Effector CD8-positive, alpha-beta T cell (primary cell): Measurements from ENCODE around the gene MSLN.
"Not testable (repeated sequence)": the region's sequence is repeated elsewhere in the genome, so short reads cannot be mapped to it uniquely, and the experiment has no call there.

ENCODE experiments used
- DNase-seq: peaks from one replicate; lab custom pipeline; 2025; lab: John Stamatoyannopoulos, UW

The MSLN gene

DNA sequence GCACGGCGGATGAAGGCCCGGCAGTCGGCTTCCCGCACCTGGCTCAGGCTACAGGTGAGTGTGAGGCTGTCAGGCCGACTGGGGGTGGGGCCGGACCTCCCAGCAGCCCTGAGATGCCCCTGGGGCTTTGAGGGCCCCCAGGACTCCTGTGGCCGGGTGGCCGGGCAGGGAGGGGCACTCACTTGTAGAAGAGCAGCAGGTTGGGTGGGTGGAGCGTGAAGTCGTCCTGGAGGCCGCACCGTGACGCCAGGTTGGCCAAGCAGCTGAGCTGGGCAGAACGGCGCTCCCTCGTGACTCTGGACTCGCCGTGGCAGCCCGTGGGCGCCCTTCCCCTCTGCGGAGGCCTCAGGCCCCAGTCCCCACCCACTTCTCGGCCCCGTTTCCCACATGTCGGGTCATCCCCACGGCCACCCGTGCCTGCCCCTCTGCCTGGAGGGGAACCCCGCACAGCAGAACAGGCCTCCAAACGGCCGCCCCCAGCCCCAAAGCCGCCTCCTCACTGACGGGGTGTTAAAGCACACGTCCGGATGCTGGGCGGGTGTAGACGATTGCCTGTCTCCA, 14.8 kb downstream of the MSLN start:
- DNase-seq = no peak

GRCh38 chr16:776298-776697, 15.8 kb downstream of the MSLN start:
- DNase-seq = not testable (repeated sequence)

DNA sequence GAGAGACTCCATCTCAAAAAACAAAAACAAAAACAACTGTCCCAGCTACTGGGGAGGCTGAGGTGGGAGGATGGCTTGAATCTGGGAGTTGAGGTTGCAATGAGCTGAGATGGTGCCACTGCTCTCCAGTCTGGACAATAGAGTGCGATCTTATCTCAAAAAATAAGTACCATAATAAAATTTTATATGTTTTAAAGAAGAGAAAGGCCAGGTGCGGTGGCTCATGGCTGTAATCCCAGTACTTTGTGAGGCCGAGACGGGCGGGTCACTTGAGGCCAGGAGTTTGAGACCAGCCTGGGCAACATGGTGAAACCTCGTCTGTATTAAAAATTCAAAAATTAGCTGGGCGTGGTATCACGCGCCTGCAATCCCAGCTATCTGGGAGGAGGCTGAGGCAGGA, 16.3 kb downstream of the MSLN start:
- DNase-seq = no peak

GRCh38 chr16:777826-778225, 17.3 kb downstream of the MSLN start:
- DNase-seq = no peak

DNA sequence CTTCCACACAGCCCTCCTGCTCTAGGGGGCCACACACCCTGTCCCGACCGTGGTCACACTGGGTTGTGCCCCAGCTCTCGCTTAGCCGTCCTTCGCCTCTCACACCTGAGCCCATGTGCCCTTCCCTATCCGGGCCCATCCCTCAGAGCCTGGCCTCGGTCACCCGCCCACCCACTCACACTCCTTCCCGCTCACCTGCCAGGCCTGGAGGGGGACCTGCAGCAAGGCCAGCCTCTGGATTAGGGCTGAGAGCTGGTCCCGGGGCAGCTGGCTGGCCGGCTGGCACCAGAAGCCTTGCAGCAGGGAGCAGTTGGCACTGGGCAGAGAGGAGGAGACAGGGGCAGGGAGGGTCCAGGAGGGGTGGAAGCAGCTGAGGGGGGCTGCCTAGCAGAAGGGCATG, 17.9 kb downstream of the MSLN start:
- DNase-seq = no peak

DNA sequence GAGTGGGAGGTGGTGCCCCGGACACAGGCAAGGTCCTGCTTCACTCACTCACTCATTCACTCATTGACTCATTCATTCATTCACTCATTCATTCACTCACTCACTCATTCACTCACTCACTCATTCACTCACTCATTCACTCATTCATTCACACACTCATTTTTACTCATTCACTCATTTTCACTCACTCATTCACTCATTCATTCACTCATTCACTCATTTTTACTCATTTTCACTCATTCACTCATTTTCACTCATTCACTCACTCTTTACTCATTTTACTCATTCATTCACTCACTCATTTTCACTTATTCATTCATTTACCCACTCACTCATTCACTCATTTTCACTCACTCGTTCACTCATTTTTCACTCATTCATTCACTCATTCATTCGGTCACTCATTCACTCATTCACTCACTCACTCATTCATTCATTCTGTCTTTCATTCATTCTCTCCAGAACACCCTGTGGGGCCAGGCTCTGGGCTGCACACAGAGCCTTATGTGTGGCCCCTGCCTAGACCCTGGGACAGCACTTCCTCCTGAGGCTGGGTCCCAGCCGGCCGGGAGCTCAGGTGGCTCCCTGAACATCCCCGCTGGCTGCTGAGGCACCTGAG, 18.5 kb downstream of the MSLN start:
- DNase-seq = no peak

GRCh38 chr16:779561-779960, 19.0 kb downstream of the MSLN start:
- no peak for DNase-seq

DNA sequence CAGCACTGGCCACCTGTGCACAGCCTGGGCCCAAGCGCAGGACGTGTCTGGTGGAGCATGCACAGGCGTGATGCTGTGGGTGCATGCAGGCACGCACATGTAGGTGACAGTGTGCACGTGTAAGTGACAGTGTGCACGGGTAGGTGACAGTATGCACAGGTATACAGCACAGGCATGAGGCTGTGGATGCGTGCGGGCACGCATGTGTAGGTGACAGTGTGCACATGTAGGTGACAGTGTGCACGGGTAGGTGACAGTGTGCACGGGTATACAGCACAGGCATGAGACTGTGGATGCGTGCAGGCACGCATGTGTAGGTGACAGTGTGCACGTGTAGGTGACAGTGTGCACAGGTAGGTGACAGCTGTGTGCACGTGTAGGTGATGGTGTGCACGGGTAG, 19.8 kb downstream of the MSLN start:
- no peak for DNase-seq

DNA sequence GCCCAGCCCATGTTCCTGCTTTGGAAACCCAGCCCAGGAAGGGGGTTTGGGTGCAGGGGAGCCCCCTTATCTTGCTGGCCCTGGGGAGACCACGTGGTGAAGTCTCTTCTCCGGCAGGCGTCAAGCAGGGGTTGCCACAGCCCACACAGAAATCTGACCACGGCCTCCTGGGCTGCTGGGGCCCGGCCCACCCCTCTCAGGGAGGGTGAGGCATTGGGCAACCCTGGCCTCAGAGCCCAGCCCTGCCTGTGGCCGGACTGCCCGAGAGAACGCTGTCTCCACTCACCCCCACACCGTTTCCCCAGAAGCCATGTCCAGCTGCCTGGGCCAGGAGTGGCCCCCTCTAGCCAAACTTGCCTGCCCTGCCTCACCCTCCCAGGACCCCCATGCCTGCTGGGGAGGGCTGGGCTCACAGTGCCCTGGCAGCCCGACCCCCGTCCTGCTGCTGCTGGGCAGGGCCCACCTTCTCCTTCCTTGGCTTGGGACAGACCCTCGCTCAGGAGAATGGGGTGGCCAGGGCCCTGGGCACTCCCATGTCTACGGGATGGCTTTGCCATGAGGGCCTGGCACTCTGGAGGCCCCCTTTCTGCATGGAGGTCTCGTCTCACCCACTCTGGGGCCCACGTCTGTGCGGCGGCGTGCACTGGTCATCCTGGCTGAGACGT, 20.9 kb downstream of the MSLN start:
- DNase-seq = no peak

- no peak for DNase-seq
These were observed 21.7 kb downstream of the MSLN start for GRCh38 chr16:782258-782657.

- DNase-seq = no peak
These were observed 22.4 kb downstream of the MSLN start for GRCh38 chr16:782766-783403.

GRCh38 chr16:783404-784161, 23.0 kb downstream of the MSLN start:
- DNase-seq = no peak

GRCh38 chr16:784431-784830, 23.9 kb downstream of the MSLN start:
- no peak for DNase-seq

GRCh38 chr16:785563-786535, 25.3 kb downstream of the MSLN start:
- peak; percentile 62 for DNase-seq

DNA sequence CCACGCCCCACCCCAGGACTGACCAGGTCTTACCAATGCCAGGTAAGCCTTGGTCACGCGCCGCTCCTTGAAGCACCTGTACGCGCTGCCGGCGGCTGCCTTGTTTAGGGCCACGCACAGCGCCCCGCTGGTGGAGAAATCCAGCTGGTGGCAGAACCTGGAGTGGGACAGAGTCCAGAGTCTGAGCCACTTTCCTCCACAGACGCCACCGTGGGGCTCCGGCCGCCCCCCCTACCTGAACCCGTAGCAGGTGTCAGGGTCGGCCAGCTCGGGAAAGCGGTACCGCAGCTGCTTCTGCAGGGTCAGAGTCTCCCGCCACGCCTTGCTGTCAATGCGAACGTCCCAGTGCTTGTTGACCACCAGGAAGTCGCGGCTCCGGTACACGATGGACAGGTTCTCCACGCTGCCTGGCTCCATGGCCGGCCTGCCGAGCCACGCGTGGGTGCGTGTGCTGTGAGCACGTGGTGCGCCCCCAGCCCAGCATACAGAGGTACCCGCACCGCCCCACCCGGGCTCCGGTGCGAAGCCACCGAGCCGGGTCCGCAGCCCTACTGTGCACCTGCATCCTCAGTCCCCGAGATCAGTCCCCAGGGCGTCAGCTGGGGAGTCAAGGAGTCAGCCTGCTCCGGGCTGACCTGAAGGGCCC, 26.9 kb downstream of the MSLN start:
- DNase-seq = no peak

GRCh38 chr16:787978-788398, 27.5 kb downstream of the MSLN start, which contains the start of gene RPUSD1:
TSS of gene RPUSD1 (minus strand) at chr16:788381. CDS start at chr16:787737, 644 bp downstream.
- no peak for DNase-seq

- peak; percentile 87 for DNase-seq
These were observed 28.0 kb downstream of the MSLN start, which contains the start of gene CHTF18 for GRCh38 chr16:788399-789126. TSS of gene CHTF18 (plus strand) at chr16:788620. CDS start at chr16:788685, 65 bp downstream.

DNA sequence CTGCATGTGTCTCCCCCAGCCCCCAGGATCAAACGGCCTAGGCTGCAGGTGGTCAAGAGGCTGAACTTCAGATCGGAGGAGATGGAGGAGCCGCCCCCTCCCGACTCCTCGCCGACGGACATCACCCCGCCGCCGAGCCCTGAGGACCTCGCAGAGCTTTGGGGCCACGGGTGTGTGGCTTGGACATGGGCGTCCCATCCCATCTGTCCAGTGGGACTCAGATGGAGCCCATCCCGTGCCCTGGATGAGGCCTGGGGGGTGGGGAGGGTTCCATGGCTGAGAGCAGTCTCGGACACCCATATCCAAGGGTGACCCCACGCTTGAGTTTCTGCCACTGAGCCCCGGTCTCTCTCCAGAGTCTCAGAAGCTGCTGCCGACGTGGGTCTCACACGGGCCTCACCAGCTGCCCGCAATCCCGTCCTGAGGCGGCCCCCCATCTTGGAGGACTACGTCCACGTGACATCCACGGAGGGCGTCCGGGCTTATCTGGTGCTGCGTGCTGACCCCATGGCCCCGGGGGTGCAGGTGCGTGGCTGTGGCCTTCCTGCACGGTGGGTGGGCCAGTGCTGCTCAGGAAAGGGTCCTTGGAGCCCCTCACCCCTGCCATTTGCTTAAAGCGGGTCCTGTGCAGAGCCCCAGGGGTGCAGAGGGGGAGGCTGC, 28.8 kb downstream of the MSLN start:
- no peak for DNase-seq

GRCh38 chr16:790086-790485, 29.6 kb downstream of the MSLN start:
- no peak for DNase-seq
